GM19395 (cell line): ENCODE measurements around the gene GTF2F1.
"Not testable (repeated sequence)": the region's sequence is repeated elsewhere in the genome, so short reads cannot be mapped to it uniquely, and the experiment has no call there.

Source experiments
- ATAC-seq: cut with Tn5 transposase; IDR thresholded peaks from one replicate; pipeline ENCODE4 v1.9.1; 2021; ENCODE audit warnings: mild to moderate bottlenecking, moderate library complexity; ENCODE audit not compliant: unreplicated experiment

GTF2F1 gene

DNA sequence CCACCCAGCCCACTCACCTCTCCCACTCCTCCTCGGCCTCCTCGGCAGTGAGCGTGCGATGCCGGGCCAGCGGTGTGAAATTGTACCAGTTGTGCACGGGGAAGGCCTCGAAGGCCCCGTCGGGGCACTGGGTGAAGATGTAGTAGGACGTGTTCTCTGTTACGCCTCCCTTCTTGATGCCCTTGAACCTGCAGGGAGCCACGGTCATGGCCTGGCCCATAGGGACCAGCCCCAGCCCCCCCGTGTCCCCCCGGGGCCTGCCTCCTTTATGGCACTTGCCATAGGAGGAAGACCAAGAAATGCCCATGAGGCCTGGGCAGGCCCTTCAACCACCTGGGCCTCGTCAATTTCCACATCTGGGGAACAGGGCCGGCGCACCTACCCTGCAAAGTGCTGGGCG lies 5.6 kb downstream of the GTF2F1 start:
- no peak for ATAC-seq

DNA sequence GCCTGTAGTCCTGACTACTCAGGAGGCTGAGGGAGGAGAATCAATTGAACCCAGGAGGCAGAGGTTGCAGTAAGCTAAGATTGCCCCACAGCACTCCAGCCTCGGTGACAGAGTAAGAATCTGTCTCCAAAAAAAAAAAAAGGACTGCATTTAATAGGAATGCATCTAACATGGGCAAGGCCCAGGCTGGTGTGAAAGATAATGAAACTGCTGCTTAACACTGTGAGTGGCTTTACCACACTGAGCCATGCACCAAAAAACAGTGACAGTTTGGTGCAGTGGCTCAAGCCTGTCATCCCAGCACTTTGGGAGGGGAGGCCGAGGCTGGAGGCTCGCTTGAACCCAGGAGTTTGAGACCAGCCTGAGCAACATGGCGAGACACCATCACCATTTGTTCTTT lies 8.6 kb downstream of the GTF2F1 start:
- no peak for ATAC-seq

GRCh38 chr19:6383188-6383587 lies 9.8 kb downstream of the GTF2F1 start:
- no peak for ATAC-seq

GRCh38 chr19:6381030-6381750 lies 11.8 kb downstream of the GTF2F1 start:
- no peak for ATAC-seq

- ATAC-seq = no peak
These were observed 13.2 kb downstream of the GTF2F1 start for GRCh38 chr19:6379744-6380143.

- ATAC-seq = no peak
These were observed 14.5 kb downstream of the GTF2F1 start for GRCh38 chr19:6378486-6378885.

- no peak for ATAC-seq
These were observed 14.9 kb downstream of the GTF2F1 start for GRCh38 chr19:6378041-6378440.

GRCh38 chr19:6376512-6377190 lies 16.3 kb downstream of the GTF2F1 start:
- ATAC-seq = no peak

DNA sequence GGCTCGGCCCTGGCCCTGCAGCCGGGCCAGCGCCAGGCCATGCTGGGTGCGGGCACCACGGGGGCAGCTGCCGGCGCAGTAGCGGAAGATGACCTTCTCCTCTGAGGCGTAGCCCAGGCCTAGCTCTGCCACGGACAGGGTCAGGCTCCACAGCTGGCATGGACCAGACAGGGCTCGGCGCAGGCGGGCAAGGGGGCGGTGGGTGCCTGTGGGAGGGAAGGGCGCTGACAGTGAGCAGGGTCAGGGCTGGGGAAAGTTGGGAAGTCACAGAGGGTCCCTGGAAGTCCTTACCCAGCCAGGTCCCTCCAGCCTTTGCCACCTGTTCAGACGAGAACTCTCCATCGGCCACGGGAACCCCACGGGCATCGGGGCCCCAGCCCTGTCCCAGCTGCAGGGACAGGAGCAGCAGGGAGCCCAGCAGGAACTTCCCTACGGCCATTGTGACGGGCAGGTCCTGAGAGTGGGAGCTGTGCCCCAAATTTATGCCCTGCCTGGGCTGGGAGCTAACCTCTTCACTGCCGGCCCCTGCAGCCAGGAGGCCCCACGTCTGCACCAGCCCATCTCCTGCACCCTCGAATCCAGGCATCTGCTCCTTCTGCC lies 17.5 kb downstream of the GTF2F1 start, which contains the start of gene PSPN:
Gene PSPN (minus strand): TSS at position 523 of the 600 bp plus-strand sequence. CDS start 84 bp downstream, at position 439.
- no peak for ATAC-seq

- ATAC-seq = no peak
These were observed 18.1 kb downstream of the GTF2F1 start for GRCh38 chr19:6374711-6375410.

GRCh38 chr19:6374161-6374709 lies 18.7 kb downstream of the GTF2F1 start:
- no peak for ATAC-seq

DNA sequence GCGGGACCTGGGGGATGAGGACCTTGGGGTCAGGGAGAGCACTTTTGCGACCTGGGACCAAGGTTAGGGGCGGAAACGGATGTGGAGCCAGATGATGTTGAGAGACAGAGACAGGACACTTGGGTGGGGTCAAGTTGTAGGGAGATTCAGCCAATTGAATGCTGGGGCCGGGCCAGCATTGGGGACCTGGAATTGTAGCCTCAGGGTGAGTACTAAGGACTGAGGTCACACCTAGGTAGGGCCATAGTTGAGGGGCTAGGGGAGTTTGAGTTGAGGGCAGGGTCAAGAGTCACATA lies 19.2 kb downstream of the GTF2F1 start:
- ATAC-seq = no peak

DNA sequence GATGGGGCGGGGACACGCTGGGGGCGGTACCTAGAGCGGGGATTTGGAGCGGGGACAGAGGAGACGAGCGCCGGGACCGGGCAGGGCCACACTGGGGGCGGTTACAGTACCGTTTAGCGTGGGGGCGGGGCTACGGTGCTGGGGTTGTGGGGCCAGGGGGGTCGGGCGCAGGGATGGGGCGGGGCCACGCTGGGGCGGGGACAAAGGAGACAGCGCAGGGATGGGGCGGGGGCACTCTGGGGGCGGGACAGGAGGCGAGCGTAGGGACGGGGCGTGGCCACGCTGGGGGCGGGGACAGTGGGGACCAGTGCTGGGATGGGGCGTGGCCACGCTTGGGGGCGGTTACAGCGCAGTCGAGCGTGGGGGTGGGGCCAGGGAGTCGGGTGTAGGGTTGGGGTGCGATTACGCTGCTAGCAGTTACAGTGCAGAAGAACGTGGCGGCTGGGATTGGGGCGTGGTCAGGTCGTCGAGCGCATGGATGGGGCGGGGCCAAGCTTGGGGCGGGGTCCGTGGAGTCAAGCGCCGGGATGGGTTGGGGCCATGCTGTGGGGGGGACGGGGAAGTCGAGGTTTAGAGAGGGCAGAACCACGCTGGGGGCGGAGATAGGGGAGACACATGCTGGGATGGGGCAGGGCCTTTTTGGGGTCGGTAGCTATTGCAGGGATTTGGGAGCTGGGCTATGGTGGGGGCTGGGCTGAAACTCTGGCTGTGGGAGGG lies 19.7 kb downstream of the GTF2F1 start:
- peak; percentile 51 for ATAC-seq

- ATAC-seq = peak; percentile 85
These were observed 20.3 kb downstream of the GTF2F1 start, which contains the start of gene ALKBH7 for GRCh38 chr19:6372594-6373095. Gene ALKBH7, plus strand, starts transcription at chr19:6372794. Its CDS starts 27 bp downstream, at chr19:6372821.

DNA sequence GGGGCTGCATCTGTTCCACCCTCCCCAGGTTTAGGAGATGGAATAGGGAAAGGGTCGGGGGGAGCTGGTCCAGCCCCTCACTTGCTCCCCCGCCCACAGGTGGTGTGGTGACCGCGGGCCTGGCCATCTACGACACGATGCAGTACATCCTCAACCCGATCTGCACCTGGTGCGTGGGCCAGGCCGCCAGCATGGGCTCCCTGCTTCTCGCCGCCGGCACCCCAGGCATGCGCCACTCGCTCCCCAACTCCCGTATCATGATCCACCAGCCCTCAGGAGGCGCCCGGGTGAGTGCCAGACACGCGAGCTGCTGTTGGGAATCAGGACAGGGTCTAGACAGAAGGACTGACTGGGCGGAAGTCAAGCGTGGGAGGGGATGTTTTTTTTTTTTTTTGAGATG lies 28.6 kb downstream of the GTF2F1 start:
- ATAC-seq = no peak

DNA sequence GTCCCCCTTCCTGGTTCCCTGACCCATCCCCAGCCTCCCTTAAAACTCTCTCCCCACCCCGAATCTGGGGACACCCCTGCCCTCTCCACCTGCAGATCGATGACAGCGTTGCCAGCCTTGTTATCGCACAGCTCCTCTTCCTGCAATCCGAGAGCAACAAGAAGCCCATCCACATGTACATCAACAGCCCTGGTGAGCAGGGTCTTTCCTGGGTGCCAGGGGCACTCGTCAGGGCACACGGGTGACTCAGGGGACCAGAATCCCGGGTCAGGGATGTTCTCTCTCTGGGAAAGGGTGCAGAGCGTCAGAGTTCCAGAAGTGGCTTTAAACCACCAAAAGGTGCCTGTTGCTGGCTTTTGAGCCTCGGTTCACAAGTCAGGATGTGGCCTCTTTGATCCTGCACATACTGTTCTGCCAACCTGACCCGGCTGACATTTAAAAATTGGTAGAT lies 30.6 kb downstream of the GTF2F1 start:
- no peak for ATAC-seq

DNA sequence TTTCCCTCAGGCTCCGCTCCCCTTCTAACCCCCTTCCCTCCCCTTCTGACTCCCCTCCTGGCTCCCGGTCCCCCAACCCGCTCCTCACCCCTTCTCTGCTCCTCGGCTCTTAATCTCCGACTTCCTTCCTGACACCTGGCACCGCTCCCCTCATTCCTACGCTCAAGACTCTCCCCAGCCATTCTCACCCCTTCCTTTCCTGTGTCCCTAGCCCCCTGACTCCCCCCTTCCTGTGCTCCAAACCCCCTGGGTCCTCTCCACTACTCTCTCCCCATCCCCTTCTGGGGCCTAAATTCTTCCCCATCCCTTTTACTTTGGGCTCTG lies 31.0 kb downstream of the GTF2F1 start:
- ATAC-seq = no peak

DNA sequence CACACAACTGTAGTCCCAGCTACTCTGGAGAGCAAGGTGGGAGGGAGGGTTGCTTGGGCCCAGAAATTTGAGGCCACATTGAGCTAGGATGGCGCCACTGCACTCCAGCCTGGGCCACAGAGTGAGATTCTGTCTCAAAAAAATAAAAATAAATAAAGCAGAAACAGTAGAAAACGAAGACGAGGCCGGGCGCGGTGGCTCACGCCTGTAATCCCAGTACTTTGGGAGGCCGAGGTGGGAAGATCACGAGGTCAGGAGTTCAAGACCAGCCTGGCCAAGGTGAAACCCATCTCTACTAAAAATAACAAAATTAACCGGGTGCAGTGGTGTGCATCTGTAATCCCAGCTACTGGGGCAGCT lies 32.1 kb downstream of the GTF2F1 start:
- not testable (repeated sequence) for ATAC-seq

DNA sequence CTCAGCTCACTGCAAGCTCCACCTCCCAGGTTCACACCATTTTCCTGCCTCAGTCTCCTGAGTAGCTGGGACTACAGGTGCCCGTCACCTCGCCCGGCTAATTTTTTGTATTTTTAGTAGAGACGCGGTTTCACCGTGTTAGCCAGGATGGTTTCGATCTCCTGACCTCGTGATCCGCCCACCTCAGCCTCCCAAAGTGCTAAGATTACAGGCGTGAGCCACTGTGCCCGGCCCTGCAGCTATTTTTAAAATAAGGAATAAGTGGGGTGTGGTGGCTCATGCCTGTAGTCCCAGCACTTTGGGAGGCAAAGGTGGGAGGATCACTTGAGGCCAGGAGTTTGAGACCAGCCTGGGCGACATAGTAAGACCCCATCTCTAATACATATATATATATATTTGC lies 32.5 kb downstream of the GTF2F1 start:
- ATAC-seq = not testable (repeated sequence)

- no peak for ATAC-seq
These were observed 33.2 kb downstream of the GTF2F1 start for GRCh38 chr19:6359568-6360341.
